Measurements from ENCODE around the gene HCFC1.

HCFC1 gene

GRCh38 chrX:153938226-153938786, 33.3 kb downstream of the HCFC1 start:
- DNase-seq (ENCODE audit: low spot score) = no peak

- no peak for DNase-seq (ENCODE audit: low spot score)
Observed at GRCh38 chrX:153937056-153937455, 34.6 kb downstream of the HCFC1 start.

- no peak for DNase-seq (ENCODE audit: low spot score)
Observed at GRCh38 chrX:153935326-153935851, 36.2 kb downstream of the HCFC1 start.

- DNase-seq (ENCODE audit: low spot score) = peak; percentile 98
Observed at GRCh38 chrX:153934762-153935325, 36.8 kb downstream of the HCFC1 start, which contains the start of gene NAA10. NAA10 (minus strand) TSS chrX:153935037; CDS start chrX:153934904, 133 bp downstream.

- DNase-seq (ENCODE audit: low spot score) = no peak
Observed at GRCh38 chrX:153934148-153934761, 37.4 kb downstream of the HCFC1 start.

GRCh38 chrX:153933748-153934147, 37.9 kb downstream of the HCFC1 start:
- peak; percentile 59 for DNase-seq (ENCODE audit: low spot score)

- no peak for DNase-seq (ENCODE audit: low spot score)
Observed at GRCh38 chrX:153932220-153932915, 39.2 kb downstream of the HCFC1 start.

- no peak for DNase-seq (ENCODE audit: low spot score)
Observed at GRCh38 chrX:153931748-153932147, 39.9 kb downstream of the HCFC1 start.

- DNase-seq (ENCODE audit: low spot score) = no peak
Observed at GRCh38 chrX:153931151-153931550, 40.5 kb downstream of the HCFC1 start.

GRCh38 chrX:153930011-153930910, 41.4 kb downstream of the HCFC1 start:
- DNase-seq (ENCODE audit: low spot score) = no peak

GRCh38 chrX:153929576-153929975, 42.0 kb downstream of the HCFC1 start:
- DNase-seq (ENCODE audit: low spot score) = no peak

- DNase-seq (ENCODE audit: low spot score) = no peak
Observed at GRCh38 chrX:153928846-153929245, 42.8 kb downstream of the HCFC1 start.

- peak; percentile 100 for DNase-seq (ENCODE audit: low spot score)
Observed at GRCh38 chrX:153927922-153928760, 43.5 kb downstream of the HCFC1 start.

GRCh38 chrX:153927672-153927921, 44.0 kb downstream of the HCFC1 start:
- DNase-seq (ENCODE audit: low spot score) = no peak

GRCh38 chrX:153926858-153927671, 44.6 kb downstream of the HCFC1 start:
- DNase-seq (ENCODE audit: low spot score) = no peak

GRCh38 chrX:153926552-153926857, 45.1 kb downstream of the HCFC1 start:
- no peak for DNase-seq (ENCODE audit: low spot score)

GRCh38 chrX:153925739-153926551, 45.7 kb downstream of the HCFC1 start, which contains the start of gene ARHGAP4:
ARHGAP4 (minus strand) TSS chrX:153926264; CDS start chrX:153926202, 62 bp downstream.
- DNase-seq (ENCODE audit: low spot score) = no peak

- DNase-seq (ENCODE audit: low spot score) = no peak
Observed at GRCh38 chrX:153925387-153925738, 46.3 kb downstream of the HCFC1 start.

- DNase-seq (ENCODE audit: low spot score) = peak; percentile 69
Observed at GRCh38 chrX:153924149-153924861, 47.3 kb downstream of the HCFC1 start.
